Measurements from ENCODE around the gene DENND1A.

DNA sequence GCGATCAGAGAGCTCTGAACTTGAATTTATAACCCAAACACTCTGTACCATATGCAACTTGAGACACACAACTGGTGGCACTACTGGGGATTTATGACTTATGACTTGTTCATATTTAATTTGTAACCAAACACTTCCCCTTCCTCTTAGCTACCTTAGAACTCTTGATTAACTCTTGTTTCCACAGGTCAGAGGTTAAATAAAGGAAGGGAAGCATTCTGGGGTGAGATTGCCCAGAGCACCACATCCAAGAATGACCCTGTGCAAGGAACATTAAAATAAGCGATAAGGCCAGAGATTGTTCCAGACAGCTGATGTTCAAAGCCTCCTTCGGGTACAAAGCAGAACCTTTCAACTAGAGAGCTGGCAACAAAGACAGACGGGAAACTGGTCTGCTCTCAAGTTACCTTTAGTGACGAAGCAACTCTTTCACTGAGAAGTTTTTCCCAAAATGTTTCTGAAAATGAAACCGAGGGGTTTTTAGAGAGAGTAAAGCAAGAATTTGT is 242.6 kb downstream of the DENND1A start:
- TF ChIP-seq, protein P1, sequence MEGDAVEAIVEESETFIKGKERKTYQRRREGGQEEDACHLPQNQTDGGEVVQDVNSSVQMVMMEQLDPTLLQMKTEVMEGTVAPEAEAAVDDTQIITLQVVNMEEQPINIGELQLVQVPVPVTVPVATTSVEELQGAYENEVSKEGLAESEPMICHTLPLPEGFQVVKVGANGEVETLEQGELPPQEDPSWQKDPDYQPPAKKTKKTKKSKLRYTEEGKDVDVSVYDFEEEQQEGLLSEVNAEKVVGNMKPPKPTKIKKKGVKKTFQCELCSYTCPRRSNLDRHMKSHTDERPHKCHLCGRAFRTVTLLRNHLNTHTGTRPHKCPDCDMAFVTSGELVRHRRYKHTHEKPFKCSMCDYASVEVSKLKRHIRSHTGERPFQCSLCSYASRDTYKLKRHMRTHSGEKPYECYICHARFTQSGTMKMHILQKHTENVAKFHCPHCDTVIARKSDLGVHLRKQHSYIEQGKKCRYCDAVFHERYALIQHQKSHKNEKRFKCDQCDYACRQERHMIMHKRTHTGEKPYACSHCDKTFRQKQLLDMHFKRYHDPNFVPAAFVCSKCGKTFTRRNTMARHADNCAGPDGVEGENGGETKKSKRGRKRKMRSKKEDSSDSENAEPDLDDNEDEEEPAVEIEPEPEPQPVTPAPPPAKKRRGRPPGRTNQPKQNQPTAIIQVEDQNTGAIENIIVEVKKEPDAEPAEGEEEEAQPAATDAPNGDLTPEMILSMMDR (IDR thresholded peaks at IDR 0.05): no peak
- TF ChIP-seq POLR2AphosphoS5 (IDR thresholded peaks at IDR 0.05; ENCODE audit: low read depth, low read length): no peak
